Caco-2 (cell line): ENCODE data around the gene LRRC2. TPM values are rescaled to one million over a fixed set of nuclear protein-coding genes. Genes with fewer than 3 reads are reported as not detected.

ENCODE experiments used
- BruUV-seq: library from RNA; stranded (reverse); fragments of 400-500 nt; replicated peaks from 2 replicates; lab custom pipeline; 2021; lab: Mats Ljungman, UMichigan
- CTCF ChIA-PET: fragments of 300-600 bp; sonication (Branson Sonifier 250); formaldehyde crosslinking; loops from one replicate; lab custom pipeline; 2022; ENCODE audit warnings: antibody characterized with exemption; lab: Charles Lee
- POLR2A ChIA-PET: fragments of 300-600 bp; sonication (Branson Sonifier 250); formaldehyde crosslinking; loops from one replicate; lab custom pipeline; 2022; ENCODE audit warnings: antibody characterized with exemption; lab: Charles Lee
- DNase-seq, 2 experiments: peaks; one replicate each; pipeline versions ENCODE4 v3.0.0 to v3.0.0-alpha.2; 2020 to 2022
- H3K27me3 ChIP-seq: replicated peaks from 2 replicates; pipeline ENCODE4 v1.6.0; 2011; ENCODE audit warnings: low read length; ENCODE audit not compliant: control insufficient read depth, insufficient read depth
- H3K36me3 ChIP-seq: 2 replicates; pipeline ENCODE4 v1.5.1; 2011; ENCODE audit warnings: low read length; ENCODE audit not compliant: control insufficient read depth, insufficient read depth
- H3K4me1 ChIP-seq: fragments of 250-450 bp; sonication (Bioruptor Pico); 2 replicates; pipeline ENCODE4 v1.5.1; 2020; ENCODE audit warnings: mild to moderate bottlenecking
- H3K4me3 ChIP-seq: 2 replicates; pipeline ENCODE4 v1.5.1; 2011; ENCODE audit warnings: low read depth, mild to moderate bottlenecking, control low read depth, low read length
- H3K9me3 ChIP-seq: fragments of 250-450 bp; sonication (Bioruptor Pico); 2 replicates; pipeline ENCODE4 v1.5.1; 2020; ENCODE audit warnings: mild to moderate bottlenecking, moderate library complexity
- H3K27ac Mint-ChIP-seq: one replicate; pipeline ENCODE4 v1.8.0; 2022; ENCODE audit warnings: mixed read lengths; ENCODE audit not compliant: unreplicated experiment
- H3K27me3 Mint-ChIP-seq: one replicate; pipeline ENCODE4 v1.8.0; 2022; ENCODE audit warnings: mixed read lengths; ENCODE audit not compliant: insufficient read depth, unreplicated experiment
- H3K36me3 Mint-ChIP-seq: one replicate; pipeline ENCODE4 v1.8.0; 2022; ENCODE audit warnings: mild to moderate bottlenecking, mixed read lengths; ENCODE audit not compliant: insufficient read depth, unreplicated experiment
- H3K4me1 Mint-ChIP-seq: one replicate; pipeline ENCODE4 v1.8.0; 2022; ENCODE audit warnings: low read depth, mixed read lengths; ENCODE audit not compliant: unreplicated experiment
- H3K4me3 Mint-ChIP-seq: one replicate; pipeline ENCODE4 v1.8.0; 2022; ENCODE audit warnings: mild to moderate bottlenecking, moderate library complexity, mixed read lengths; ENCODE audit not compliant: unreplicated experiment
- H3K9me3 Mint-ChIP-seq: one replicate; pipeline ENCODE4 v1.8.0; 2022; ENCODE audit warnings: mixed read lengths; ENCODE audit not compliant: unreplicated experiment
- CTCF ChIP-seq, 2 experiments: fragments of 200-600 bp in 1 of 2; IDR thresholded peaks; 1 replicate in 1 of 2; 2 replicates in 1 of 2; pipeline versions ENCODE4 v1.5.1 to v1.8.0; 2011 to 2022; ENCODE audit warnings: antibody characterized with exemption in 1 of 2, control low read depth in 1 of 2, inconsistent platforms in 1 of 2, low read depth in 1 of 2, low read length in 1 of 2, mild to moderate bottlenecking in 1 of 2, moderate library complexity in 1 of 2; ENCODE audit not compliant: insufficient read depth in 1 of 2, severe bottlenecking in 1 of 2, unreplicated experiment in 1 of 2
- intact Hi-C: fragments of 100-400 bp; cut with micrococcal nuclease; formaldehyde crosslinking; loops from one replicate; pipeline ENCODE4 v1.10.0; 2022; ENCODE audit not compliant: unreplicated experiment
- total RNA-seq: library from RNA; stranded (reverse); gene quantifications from 2 replicates; pipeline ENCODE4 v1.2.3, GENCODE V29; 2022

LRRC2 gene
- total RNA-seq, 1 experiment from 2014 or later, result 0.27 TPM

GRCh38 chr3:46468753-46469600, 97.1 kb downstream of the LRRC2 start:
- no peaks in the 10 kb centered on the region for H3K27me3 Mint-ChIP-seq
- no peaks in the 10 kb centered on the region for H3K4me1 Mint-ChIP-seq
- Histone ChIP-seq H3K4me3 (no peak overlapping the region), H3K4me1 (no peaks in the 10 kb centered on the region), H3K9me3 (0 out of 2 replicates have a peak, but pooled peaks cover under 1% of the 10 kb centered on the region), H3K27me3 (no peaks in the 10 kb centered on the region), H3K36me3 (no peaks in the 10 kb centered on the region)
- H3K4me3 Mint-ChIP-seq, result no peak overlapping the region
- intact Hi-C loops, result no loop called here
- DNase-seq, result no peak
- ChIA-PET CTCF (no interaction called here), POLR2A (no interaction called here)
- BruUV-seq, result no TSS peak
- no peaks in the 10 kb centered on the region for H3K36me3 Mint-ChIP-seq
- no peak for TF ChIP-seq CTCF (IDR thresholded peaks at IDR 0.05; ENCODE audit: insufficient read depth in 1 of 2, low read depth in 1 of 2, low read length in 1 of 2, severe bottlenecking in 1 of 2, unreplicated experiment in 1 of 2)
- H3K27ac Mint-ChIP-seq, result no peak overlapping the region
- peaks cover 2% of the 10 kb centered on the region for H3K9me3 Mint-ChIP-seq

GRCh38 chr3:46467562-46467961, 98.5 kb downstream of the LRRC2 start:
- Mint-ChIP-seq H3K4me1 (no peaks in the 10 kb centered on the region), H3K36me3 (no peaks in the 10 kb centered on the region), H3K27me3 (no peaks in the 10 kb centered on the region), H3K9me3 (no peaks in the 10 kb centered on the region), H3K27ac (no peak overlapping the region), H3K4me3 (no peak overlapping the region)
- CTCF ChIA-PET, result no interaction called here
- no TSS peak for BruUV-seq
- no peaks in the 10 kb centered on the region for H3K36me3 ChIP-seq
- H3K4me3 ChIP-seq, result no peak overlapping the region
- H3K4me1 ChIP-seq, result no peaks in the 10 kb centered on the region
- intact Hi-C loops, result no loop called here
- DNase-seq, result no peak
- POLR2A ChIA-PET, result no interaction called here
- no peaks in the 10 kb centered on the region for H3K9me3 ChIP-seq
- no peak for TF ChIP-seq CTCF (IDR thresholded peaks at IDR 0.05; ENCODE audit: insufficient read depth in 1 of 2, low read depth in 1 of 2, low read length in 1 of 2, severe bottlenecking in 1 of 2, unreplicated experiment in 1 of 2)
- no peaks in the 10 kb centered on the region; the same call in 1 of the 2 replicates for H3K27me3 ChIP-seq

GRCh38 chr3:46466871-46467403, 99.2 kb downstream of the LRRC2 start:
- no peaks in the 10 kb centered on the region for H3K27me3 Mint-ChIP-seq
- no peak overlapping the region for H3K4me3 Mint-ChIP-seq
- Histone ChIP-seq H3K4me3 (no peak overlapping the region), H3K27me3 (no peaks in the 10 kb centered on the region; the same call in 1 of the 2 replicates), H3K4me1 (no peaks in the 10 kb centered on the region), H3K9me3 (no peaks in the 10 kb centered on the region), H3K36me3 (no peaks in the 10 kb centered on the region)
- H3K4me1 Mint-ChIP-seq, result no peaks in the 10 kb centered on the region
- DNase-seq, result no peak
- CTCF ChIA-PET, result no interaction called here
- POLR2A ChIA-PET, result no interaction called here
- no peak for TF ChIP-seq CTCF (IDR thresholded peaks at IDR 0.05; ENCODE audit: insufficient read depth in 1 of 2, low read depth in 1 of 2, low read length in 1 of 2, severe bottlenecking in 1 of 2, unreplicated experiment in 1 of 2)
- intact Hi-C loops, result no loop called here
- no peak overlapping the region for H3K27ac Mint-ChIP-seq
- no peaks in the 10 kb centered on the region for H3K36me3 Mint-ChIP-seq
- no peaks in the 10 kb centered on the region for H3K9me3 Mint-ChIP-seq
- no TSS peak for BruUV-seq
